RKO (cell line): ENCODE measurements around the gene MED13L.
"Not testable (repeated sequence)": the region's sequence is repeated elsewhere in the genome, so short reads cannot be mapped to it uniquely, and the experiment has no call there.

Experiments used
- DNase-seq: peaks from one replicate; pipeline ENCODE4 v3.0.0-alpha.2; 2016; ENCODE audit warnings: low spot score

MED13L gene

DNA sequence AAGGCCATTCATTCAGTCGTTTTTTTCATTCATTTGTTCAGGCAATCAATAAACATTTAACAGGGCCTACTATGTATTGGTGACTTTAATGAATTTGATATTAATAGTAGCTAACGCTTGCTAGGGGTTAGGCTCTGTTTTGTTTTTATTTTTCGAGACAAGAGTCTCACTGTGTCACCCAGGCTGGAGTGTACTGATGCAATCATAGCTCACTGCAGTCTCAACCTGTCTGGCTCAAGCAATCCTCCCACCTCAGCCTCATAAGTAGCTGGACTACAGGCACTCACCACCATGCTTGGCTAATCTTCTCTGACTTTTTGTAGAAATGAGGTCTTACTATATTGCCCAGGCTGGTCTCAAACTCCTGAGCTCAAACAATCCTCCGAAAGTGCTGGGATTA, 25.6 kb upstream of the MED13L start:
- DNase-seq, result no peak

DNA sequence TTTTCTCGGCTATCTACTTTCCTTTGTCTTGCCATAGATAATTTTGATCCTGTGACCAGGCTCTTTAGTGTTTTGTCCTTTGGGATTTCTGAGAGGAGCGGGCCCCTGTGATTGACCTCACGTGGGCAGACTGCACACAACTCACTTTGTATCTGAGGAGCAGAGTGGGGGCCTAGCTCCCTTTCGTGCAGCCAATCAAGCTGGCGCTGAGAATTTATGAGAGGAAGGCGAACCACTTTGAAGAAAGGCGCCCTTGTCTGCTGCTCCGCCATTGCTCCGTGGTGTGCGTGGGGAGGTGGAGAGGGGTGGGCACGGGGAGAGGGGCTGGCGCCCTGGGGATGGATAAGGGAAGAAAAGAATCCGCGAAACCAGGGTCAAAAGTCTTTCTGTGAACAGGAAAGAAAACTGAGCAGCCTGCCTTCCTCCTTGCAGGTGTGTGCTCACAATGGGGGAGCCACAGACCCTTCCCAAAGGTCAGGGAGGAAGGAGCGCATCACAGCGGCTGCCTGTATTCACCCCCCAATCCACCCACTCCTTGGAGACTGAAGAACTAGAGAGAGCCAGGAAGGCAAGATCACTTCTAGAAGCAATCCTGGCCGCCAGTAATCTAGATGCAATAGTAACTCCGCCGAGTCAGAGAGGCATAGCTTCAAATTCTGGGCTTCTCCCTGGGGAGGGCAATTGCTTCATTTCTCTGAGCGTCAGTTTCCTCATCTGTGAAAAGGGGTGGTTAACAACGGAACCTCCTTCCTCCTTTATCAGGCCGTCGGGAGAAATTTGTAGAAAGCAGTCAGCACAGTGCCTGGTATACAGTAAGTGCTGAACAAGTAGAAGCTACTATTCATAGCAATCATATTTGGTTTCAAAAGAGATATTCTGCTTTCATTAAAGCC, 24.9 kb upstream of the MED13L start:
- no peak for DNase-seq

DNA sequence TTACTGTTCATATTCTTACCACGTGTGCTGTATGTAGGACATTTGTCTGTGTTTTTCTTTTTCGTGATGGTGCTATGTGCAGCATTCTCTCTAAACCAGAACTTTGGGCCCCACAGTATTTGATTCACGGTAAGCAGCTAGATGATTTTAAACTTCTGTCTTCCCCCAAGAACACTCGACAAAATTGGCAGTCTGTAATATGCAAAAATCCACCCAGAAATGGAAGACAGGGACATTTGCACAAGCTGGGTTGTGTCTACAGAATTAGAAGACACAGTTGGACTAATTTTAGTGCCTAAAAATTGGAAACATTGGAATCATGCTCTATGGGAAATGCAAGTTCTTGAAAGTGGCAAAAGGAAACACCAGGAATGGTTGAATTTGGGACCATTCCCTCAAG, 24.1 kb upstream of the MED13L start:
- DNase-seq, result no peak

DNA sequence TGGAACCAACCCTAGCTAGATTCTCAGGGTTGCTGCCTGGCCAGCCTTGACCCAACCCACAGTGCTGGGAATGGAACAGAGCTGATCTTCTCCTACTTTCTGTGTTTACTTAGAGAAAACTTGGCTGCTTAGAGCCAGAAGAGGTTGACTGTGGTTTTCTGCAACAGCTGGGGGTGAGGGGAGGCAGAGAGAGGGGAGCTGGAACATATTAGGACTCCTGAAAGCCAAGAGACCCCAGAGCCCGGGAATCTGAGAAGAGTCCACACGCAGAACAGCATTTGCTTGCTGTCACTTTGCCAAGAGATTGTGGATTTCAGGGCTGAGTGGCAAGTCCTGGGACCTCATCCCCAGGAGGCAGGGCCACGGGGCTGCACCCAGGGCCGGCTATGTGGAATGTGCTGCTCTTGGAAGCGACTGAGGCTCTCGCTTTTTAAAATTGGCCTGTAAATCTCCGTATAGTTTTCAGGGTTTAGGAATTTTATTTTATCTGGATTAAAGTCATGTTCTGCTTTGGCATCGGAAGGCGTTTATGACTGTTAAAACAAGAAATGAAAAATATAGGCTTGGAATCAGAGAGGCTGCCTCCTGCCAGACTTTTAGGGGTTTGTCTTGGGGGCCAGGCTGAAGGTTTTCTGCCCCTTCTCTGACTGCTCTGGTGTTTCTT, 22.3 kb upstream of the MED13L start:
- DNase-seq, result no peak

DNA sequence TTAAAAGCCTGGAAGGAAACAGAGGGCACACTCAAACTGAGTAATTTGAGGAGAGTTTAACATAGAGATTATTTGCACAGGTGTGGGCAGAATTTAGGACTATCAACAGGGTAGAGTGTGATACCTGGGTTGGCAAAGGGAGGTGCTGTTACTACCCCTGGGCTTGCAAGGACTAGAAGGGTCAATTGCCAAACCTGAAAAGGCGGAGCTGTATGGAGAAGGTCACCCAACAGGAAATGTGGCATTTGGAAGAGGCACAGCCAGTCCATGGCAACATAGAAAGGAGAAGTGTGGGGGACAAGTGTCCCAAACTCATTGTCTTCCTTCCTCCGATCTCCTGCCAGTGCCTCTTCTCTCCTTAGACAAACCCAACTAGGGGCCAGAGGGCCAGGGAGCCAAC, 21.6 kb upstream of the MED13L start:
- DNase-seq, result no peak

DNA sequence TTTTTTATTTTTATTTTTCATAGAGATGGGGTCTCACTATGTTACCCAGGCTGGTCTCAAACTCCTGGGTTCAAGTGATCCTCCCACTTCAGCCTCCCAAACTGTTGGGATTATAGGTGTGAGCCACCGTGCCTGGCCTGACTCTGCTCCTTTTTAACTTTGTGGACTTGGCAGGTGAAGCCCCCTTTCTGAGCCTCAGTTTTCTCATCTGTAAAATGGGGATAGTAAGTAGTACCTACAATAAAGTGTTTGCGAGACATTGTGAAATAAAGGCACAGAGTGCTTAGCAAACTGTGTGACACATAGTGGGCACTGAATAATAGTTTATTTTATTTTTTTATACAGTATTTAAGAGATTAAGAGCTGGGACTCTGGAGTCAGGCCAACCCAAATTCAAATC, 21.1 kb upstream of the MED13L start:
- DNase-seq, result no peak

DNA sequence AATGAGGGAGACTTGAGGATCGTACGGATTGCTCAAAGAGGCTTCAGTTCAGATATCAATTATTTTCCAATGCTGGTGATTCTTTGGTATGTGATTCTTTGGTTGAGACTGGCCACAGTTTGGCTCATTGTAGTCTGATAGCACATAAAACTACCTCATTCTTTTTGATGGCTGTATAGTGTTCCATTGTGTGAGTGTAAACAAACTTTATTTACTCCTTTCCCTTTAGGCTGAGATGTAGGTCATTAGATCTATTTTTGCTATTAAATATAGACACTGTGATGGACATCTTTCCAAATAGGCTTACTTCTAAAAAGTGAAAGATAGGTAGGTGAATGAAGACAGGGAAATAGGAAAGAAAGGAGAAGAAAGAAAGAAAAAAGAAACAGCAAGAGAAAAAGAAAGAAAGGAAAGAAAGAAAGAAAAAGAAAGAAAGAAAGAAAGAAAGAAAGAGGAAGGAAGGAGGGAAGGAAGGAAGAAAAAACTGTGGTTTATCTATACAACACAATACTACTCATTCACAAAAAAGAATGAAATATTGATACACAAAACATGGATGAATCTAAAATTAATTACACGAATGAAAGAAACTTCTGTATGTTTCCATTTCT, 19.8 kb upstream of the MED13L start:
- DNase-seq, result no peak

DNA sequence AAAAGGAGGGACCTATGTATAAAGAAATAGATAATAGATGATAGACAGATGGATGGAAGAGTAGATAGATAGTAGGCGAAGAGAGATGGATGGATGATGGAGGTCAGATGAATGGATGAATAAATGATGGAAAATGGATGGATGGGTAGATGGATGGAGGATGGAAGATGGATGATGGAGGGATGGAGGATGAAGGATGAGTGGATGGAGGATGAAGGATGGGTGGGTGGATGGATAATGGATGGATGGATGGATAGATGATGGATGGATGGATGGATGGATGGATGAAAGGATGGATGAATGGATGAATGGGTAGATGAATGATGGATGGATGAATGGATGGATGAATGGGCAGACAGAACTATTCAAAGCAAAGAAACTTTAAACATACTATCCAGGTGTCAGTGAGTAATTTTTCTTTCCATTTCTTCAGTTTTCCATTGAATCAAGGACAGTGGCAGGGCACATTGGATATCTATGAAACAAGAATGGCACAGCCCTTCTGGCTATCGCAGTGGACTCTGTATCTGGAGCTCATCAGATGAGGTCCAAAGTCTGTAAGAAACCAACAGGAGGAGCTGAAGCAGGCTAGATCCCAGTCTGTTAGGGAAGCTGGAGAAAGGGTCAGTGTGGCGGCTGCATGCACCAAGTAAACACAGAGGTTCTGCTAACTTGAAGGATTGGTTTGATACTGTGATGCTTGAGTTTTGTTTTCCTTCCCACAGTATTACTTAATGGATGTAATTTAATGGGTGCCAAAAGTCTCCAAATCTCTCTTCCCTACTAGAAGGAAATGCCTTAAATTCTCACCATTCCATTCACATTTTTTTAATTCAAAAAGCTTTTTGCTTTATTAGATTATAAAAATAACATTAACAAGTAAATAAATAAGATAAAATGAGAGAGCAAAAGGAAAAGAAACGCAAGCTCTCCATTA, 18.1 kb upstream of the MED13L start:
- DNase-seq, result no peak

DNA sequence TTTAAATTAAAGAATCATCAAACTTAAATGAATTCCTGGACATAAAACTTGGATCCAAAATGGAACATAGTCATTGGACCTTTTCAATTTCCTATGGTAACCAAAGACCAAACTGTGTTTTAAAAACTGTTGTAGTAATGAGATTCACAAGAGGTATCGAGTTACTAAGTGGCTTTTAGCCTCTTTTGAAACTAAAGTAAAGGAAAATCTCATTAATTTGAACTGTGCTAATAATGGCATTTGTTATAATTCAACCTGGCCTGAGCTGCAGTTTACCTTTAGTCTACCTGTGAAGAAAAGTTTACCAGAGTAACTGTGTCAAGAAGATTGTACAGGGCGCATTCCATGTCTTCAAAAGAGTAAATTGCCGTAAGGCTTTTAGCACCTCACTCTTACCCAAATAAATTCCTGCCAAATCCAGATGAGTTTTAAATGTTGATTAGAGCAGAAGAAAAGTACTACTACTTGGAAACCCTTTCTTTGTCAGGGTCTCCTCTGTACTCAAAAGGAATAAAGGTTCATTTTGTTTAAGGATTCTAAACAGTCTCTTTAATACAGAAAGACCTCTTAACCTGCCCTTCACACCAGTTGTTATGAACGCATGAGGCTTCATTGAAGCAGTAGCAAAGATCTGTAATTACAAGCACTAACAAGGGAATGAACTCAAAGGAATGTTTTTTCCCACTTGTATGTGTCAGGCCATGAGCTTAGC, 17.1 kb upstream of the MED13L start:
- DNase-seq, result no peak

DNA sequence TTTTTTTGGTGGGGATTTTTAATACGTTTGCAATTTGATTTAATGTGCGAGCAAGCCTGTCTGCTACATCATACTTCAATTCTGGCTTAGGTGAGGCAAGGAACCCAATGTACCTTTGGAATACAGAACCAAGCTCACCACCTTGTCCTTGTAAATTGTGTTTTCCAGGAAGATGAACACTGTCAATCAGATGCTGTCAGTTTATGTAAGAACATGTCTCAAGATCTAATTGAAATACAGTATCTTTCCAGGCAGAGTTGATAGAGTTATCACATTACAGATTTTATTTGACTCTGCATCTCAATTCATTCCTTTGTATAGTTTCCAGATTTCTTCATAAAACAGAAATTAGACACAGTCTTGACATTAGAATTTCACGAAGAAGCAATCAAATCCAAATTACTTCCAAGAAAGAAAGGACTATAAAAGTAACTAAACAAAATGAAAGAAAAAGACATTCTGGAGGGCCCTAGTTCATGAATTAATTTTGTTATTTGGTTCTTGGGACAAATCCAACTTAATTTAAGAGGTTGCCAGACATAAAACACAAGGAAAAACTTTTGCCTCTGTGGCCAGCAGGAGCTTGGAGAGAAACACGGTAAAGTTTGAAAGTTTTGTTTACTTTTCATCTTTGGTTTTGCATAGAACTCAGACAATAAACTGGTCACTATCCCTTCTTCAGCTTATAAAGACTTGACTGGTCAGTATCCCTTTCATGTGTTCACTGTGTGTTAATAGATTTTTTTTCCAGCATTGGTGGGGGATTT, 16.4 kb upstream of the MED13L start:
- no peak for DNase-seq

DNA sequence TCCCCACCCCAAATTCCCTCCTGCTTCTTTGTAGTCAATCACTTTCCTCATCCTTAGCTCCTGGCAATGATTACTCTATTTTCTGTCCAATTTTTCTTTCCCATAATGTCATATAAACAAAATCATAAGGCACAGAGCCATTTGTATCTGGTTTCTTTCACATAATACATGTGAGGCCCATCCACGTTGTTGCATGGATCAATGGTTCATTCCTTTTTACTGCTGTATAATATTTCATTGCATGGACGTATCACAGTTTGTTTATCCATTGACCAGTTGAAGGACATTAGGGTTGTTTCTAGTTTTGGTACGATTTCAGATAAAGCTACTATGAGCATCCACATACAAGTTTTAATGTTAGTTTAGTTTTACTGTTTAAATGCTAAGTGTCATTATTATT, 13.7 kb upstream of the MED13L start:
- no peak for DNase-seq

DNA sequence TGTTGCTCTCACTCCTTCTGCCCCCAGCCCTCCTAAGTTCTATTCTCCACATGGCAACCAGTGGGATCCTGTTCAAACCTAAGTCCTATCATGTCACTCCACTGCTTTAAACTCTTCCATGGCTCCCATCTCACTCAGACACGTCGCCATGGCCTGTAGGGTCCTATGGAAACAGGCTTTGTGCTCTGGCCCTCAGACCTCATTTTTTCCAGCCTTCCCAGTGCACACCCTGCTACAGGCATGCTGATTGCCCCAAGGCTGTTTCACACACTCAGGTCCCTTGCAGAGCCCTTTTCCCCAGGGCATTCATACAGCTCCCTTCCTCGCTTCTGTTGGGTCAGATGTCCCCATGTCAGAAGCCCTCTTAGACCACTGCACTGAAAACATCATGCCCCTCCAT, 11.2 kb upstream of the MED13L start:
- no peak for DNase-seq

DNA sequence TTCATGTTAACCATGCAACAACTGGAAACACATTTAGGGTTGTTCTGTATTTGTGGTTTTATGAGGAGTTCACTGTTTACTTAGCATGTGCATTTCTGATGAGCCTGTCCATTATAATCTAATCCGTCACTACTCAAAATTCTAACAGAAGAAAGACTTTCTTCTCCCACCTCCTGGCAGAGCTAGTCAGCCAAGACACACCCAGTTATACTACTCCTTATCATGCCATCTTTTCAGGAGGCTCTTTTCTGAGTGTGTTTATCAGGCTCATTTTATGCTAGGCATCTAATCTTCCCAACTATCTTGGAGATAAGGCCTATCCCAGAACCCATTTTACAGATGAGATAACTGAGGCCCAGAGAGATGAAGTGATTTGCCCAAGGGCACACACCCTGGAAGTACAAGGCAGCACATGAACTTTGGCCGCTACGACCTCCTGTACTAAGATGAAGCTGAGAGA, 10.4 kb upstream of the MED13L start:
- DNase-seq, result no peak

DNA sequence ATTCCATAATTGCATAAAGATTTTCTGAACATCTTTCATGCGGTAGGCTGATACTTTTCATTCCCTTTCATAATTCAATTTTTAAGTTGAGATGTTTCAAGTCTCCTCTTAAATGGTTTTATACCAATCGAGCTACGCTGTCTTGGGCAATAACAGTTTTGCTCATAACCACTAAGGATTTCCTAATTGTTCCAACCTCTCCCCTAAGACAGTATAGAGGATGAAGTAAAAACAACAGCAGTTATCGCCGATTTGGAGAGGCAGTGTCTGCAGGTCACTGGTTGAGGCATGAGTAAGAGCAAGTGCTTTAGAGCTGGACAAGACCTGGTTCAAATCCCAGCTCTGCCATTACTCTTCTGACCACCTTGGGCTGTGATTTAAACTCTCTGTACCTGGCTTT, 6.9 kb upstream of the MED13L start:
- no peak for DNase-seq

DNA sequence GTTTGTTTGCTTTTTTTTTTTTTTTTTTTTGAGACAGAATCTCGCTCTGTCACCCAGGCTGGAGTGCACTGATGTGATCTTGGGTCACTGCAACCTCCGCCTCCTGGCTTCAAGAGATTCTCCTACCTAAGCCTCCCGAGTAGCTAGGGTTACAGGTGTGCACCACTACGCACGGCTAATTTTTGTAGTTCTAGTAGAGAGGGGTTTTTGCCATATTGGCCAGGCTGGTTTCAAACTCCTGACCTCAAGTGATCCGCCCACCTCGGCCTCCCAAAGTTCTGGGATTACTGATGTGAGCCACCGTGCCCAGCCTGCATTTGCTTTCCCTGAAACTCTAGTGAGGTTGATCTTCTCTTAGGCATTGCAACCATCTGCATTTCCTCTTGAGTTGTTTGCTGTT, 6.4 kb upstream of the MED13L start:
- DNase-seq, result not testable (repeated sequence)

DNA sequence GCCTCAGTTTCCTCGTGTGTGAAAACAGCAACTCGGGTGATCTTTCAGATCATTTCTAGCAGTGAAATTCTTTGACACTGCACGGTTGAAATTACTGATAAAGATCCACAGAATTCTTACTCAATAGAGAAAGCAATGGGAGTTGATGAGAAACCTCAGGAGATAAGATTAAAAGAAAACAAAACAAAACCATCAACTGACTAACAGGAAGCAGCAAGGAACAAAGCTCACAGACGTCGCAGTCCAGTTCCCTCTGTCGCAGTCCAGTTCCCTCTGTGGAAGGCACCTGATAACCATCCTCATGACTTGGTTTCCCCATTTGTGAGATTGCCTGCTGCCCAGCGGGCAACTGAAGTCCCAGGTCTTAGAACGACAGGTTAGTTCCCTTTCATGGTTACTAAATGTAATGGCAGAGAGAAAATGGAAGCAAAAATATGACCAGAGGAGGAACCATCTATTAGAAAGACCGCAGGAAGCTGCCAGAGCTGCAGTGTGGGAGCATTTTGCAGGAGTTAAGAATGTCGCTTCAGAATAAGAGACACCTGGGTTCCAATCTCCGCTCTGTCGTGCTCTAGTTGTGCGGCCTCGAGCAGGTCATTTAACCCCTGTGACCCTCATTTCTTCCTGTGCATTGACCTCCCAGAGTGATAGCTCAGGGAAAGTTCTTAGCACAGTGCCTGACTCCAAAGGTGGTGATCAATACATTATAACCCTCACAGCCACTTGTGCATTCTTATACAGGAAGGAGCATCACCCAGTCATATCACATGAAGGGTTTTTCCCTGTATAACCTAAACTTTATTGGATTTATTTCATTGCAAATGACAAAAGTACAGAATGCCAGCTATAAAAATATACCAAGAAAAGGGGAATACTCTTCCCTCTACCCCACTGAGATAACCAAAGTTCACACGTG, 5.1 kb upstream of the MED13L start:
- DNase-seq, result no peak

DNA sequence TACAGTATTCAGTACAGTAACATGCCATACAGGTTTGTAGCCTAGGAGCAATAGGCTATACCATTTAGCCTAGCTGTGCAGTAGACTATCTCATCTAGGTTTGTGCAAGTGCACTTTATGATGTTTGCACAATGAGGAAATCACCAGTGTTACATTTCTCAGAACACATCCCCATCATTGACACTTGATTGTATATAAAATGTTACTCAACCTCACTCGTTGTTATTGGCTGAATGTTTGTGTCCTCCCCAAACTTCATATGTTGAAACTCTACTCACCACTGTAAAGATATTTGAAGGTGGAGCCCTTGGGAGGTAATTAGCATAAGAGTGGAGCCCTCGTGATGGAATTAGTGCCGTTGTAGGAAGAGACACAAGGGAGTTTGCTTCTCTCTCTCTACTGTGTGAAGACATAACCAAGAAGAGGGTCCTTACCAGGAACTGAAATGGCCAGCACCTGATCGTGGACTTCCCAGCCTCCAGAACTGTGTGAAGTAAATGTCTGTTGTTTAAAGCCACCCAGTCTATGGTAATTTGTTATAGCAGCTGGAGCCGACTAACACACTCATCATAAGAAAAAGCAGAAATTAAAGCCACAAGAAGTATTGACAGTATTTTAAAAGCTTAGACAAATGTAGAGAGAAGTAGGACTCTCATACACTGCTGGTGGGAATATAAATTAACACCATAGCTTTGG, 3.2 kb upstream of the MED13L start:
- no peak for DNase-seq

DNA sequence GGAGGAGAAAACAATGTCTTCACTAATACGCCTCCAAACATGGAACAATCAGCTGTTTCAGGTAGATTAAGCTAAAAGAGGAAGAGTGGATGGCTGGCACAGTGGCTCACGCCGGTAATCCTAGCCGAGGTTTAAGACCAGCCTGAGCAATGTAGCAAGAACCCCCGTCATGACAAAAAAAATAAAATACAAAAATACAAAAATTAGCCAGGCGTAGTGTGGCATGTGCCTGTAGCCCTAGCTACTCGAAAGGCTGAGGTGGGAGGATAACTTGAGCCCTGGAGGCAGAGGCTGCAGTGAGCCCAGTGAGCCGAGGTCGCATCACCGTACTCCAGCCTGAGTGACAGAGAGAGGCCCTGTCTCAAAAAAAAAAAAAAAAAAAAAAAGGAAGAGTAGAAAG, 1.2 kb upstream of the MED13L start:
- no peak for DNase-seq

DNA sequence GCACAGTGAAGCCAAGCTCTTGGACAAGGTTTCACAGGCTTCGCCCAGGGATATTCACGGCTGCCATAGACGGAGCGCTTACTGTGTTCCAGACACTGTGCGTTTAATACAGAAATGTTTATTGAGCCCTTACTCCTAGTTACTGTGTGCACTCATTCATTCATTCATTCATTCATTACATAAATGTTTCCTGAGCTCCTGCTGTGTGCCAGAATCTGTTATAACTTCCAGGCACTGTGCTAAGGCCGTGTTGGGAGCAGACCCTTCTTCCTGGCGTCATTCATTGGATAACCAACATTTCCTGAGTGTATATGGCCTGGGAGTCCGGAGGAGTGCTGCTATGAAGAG, 760 bp upstream of the MED13L start:
- no peak for DNase-seq
